ENCODE results near the gene FAM76B. TPM values are rescaled to one million over a fixed set of nuclear protein-coding genes. Genes with fewer than 3 reads are reported as not detected.

Gene FAM76B
- total and polyA plus RNA-seq, 8 donors, result 4.0 to 207 (median 33.6) TPM

DNA sequence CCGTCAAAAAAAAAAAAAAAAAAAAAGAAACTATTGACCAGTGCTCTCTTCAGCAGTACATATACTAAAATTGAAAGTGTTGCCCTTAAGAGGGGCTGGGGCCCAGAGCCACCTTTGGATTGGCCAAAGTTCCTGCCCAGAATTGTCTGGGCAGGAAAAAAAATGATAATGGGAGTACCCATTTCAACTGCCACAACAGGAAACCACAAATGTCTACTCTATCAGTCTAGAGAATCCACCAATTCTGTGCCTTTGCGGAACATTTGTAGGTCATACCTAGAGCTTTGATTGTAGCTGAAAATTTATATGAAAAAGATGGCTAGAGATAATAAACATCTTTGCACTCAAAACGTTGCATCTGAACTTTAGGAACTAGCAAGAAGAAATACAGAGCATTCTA lies 69.4 kb downstream of the FAM76B start:
- H3K27ac ChIP-seq, result no peak overlapping the region
- no peaks in the 10 kb centered on the region for H3K4me1 ChIP-seq
- no peak for TF ChIP-seq POLR2A (IDR thresholded peaks at IDR 0.05)
- TF ChIP-seq, protein P1, sequence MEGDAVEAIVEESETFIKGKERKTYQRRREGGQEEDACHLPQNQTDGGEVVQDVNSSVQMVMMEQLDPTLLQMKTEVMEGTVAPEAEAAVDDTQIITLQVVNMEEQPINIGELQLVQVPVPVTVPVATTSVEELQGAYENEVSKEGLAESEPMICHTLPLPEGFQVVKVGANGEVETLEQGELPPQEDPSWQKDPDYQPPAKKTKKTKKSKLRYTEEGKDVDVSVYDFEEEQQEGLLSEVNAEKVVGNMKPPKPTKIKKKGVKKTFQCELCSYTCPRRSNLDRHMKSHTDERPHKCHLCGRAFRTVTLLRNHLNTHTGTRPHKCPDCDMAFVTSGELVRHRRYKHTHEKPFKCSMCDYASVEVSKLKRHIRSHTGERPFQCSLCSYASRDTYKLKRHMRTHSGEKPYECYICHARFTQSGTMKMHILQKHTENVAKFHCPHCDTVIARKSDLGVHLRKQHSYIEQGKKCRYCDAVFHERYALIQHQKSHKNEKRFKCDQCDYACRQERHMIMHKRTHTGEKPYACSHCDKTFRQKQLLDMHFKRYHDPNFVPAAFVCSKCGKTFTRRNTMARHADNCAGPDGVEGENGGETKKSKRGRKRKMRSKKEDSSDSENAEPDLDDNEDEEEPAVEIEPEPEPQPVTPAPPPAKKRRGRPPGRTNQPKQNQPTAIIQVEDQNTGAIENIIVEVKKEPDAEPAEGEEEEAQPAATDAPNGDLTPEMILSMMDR (IDR thresholded peaks at IDR 0.05), result no peak
- TF ChIP-seq EP300 (IDR thresholded peaks at IDR 0.05), result no peak
- TF ChIP-seq POLR2AphosphoS5 (IDR thresholded peaks at IDR 0.05), result no peak
- no peaks in the 10 kb centered on the region for H3K9me3 ChIP-seq
- H3K27me3 ChIP-seq, result no peaks in the 10 kb centered on the region
- intact Hi-C loops (cut with DNase I; ENCODE audit: low total_unique reads), result no loop called here
- DNase-seq, result no peak
- no peaks in the 10 kb centered on the region for H3K36me3 ChIP-seq
- no peak overlapping the region for H3K4me3 ChIP-seq
- WGBS, 5 donors, result 21 to 72% (median 65%) methylated on average over 2 to 3 of the region's 3 CpGs

Other genes starting within 250 kb of the FAM76B start
- 100 to 1,000 TPM in 1 of 5 donors, 10 to 100 TPM in 4; 24.5 to 125 (median 43.3) TPM for gene CEP57, start 716 bp upstream of the FAM76B start, total RNA-seq
- gene CEP57, start 716 bp upstream of the FAM76B start, polyA plus RNA-seq, result 10 to 100 TPM; 12.0 to 21.1 (median 14.1) TPM
- 100 to 1,000 TPM in 1 of 5 donors, 10 to 100 TPM in 3, 1 to 10 TPM in 1; 4.9 to 201 (median 46.5) TPM for gene MTMR2, start 134.3 kb upstream of the FAM76B start, total RNA-seq
- gene MTMR2, start 134.3 kb upstream of the FAM76B start, polyA plus RNA-seq, result 10 to 100 TPM in 2 of 3 donors, 1 to 10 TPM in 1; 8.2 to 19.6 (median 17.6) TPM

Data from stomach (tissue), 9 donors.